Lower lobe of right lung (tissue), 2 donors: ENCODE measurements around the gene IL1F10. TPM values are rescaled to one million over a fixed set of nuclear protein-coding genes. Genes with fewer than 3 reads are reported as not detected.

ENCODE experiments used
- ATAC-seq, 2 donors: fragments of 200-7000 bp; cut with Tn5 transposase; one replicate each; pipeline ENCODE4 v1.9.1; 2020 to 2022; ENCODE audit warnings: mild to moderate bottlenecking in 2 of 2, moderate library complexity in 2 of 2
- DNase-seq: peaks from one replicate; pipeline ENCODE4 v3.0.0-alpha.2; 2020
- H3K27ac ChIP-seq: fragments of 200-600 bp; one replicate; pipeline ENCODE4 v1.8.0; 2022
- H3K27me3 ChIP-seq: fragments of 200-600 bp; one replicate; pipeline ENCODE4 v1.8.0; 2022; ENCODE audit warnings: low read depth
- H3K36me3 ChIP-seq: fragments of 200-600 bp; one replicate; pipeline ENCODE4 v1.8.0; 2022; ENCODE audit warnings: mild to moderate bottlenecking
- H3K4me1 ChIP-seq: fragments of 200-600 bp; one replicate; pipeline ENCODE4 v1.8.0; 2022
- H3K4me3 ChIP-seq: fragments of 200-600 bp; one replicate; pipeline ENCODE4 v1.8.0; 2022; ENCODE audit warnings: mild to moderate bottlenecking
- H3K9me3 ChIP-seq: fragments of 200-600 bp; one replicate; pipeline ENCODE4 v1.8.0; 2022
- CTCF ChIP-seq: fragments of 200-600 bp; IDR thresholded peaks from one replicate; pipeline ENCODE4 v1.8.0; 2022; ENCODE audit warnings: antibody characterized with exemption, mild to moderate bottlenecking
- intact Hi-C: fragments of 100-400 bp; cut with DNase I; formaldehyde crosslinking; loops from one replicate; pipeline ENCODE4 v1.11.0; 2022
- total RNA-seq: library from RNA; stranded (reverse); fragmentation: NEBNext Ultra II Directional; extraction: Animal tissue kit (Norgen Biotek cat#: 25700); gene quantifications from one replicate; pipeline ENCODE4 v1.2.1, GENCODE V29; 2021
- donor health status: DM: no; HTN: yes; CAD: no; lungs with severe emphysema.

Gene IL1F10
- total RNA-seq, 1 donor from 2014 or later: not detected

- intact Hi-C loops: no loop called here
- Histone ChIP-seq H3K27ac (no peak overlapping the region), H3K9me3 (no peaks in the 10 kb centered on the region), H3K4me1 (no peaks in the 10 kb centered on the region), H3K36me3 (no peaks in the 10 kb centered on the region), H3K4me3 (no peak overlapping the region), H3K27me3 (no peaks in the 10 kb centered on the region)
- TF ChIP-seq CTCF: no peak
- ATAC-seq (no peak), DNase-seq (no peak)
Measured at GRCh38 chr2:113098041-113098440, 30.3 kb downstream of the IL1F10 start.

- ATAC-seq (no peak), DNase-seq (no peak)
- H3K4me3 ChIP-seq: no peak overlapping the region
- no peak for TF ChIP-seq CTCF
- no peaks in the 10 kb centered on the region for H3K27me3 ChIP-seq
- no peaks in the 10 kb centered on the region for H3K4me1 ChIP-seq
- no peaks in the 10 kb centered on the region for H3K36me3 ChIP-seq
- intact Hi-C loops: no loop called here
- H3K9me3 ChIP-seq: no peaks in the 10 kb centered on the region
- no peak overlapping the region for H3K27ac ChIP-seq
Measured at GRCh38 chr2:113098532-113098931, 30.8 kb downstream of the IL1F10 start.

GRCh38 chr2:113102133-113102532, 34.4 kb downstream of the IL1F10 start:
- H3K27me3 ChIP-seq: no peaks in the 10 kb centered on the region
- TF ChIP-seq CTCF: no peak
- ATAC-seq (no peak), DNase-seq (no peak)
- H3K4me3 ChIP-seq: no peak overlapping the region
- no peaks in the 10 kb centered on the region for H3K9me3 ChIP-seq
- intact Hi-C loops: no loop called here
- H3K36me3 ChIP-seq: no peaks in the 10 kb centered on the region
- no peaks in the 10 kb centered on the region for H3K4me1 ChIP-seq
- no peak overlapping the region for H3K27ac ChIP-seq

- H3K4me1 ChIP-seq: no peaks in the 10 kb centered on the region
- no peak for ATAC-seq
- no peak for TF ChIP-seq CTCF
- H3K36me3 ChIP-seq: no peaks in the 10 kb centered on the region
- H3K4me3 ChIP-seq: no peak overlapping the region
- H3K9me3 ChIP-seq: no peaks in the 10 kb centered on the region
- no peak for DNase-seq
- intact Hi-C loops: no loop called here
- no peaks in the 10 kb centered on the region for H3K27me3 ChIP-seq
- H3K27ac ChIP-seq: no peak overlapping the region
Measured at GRCh38 chr2:113103277-113103676, 35.5 kb downstream of the IL1F10 start.

GRCh38 chr2:113104054-113104611, 36.4 kb downstream of the IL1F10 start:
- DNase-seq (no peak), ATAC-seq (peak in 1 of 2 donors; percentile 73)
- Histone ChIP-seq H3K27ac (no peak overlapping the region), H3K4me1 (no peaks in the 10 kb centered on the region), H3K4me3 (no peak overlapping the region), H3K36me3 (no peaks in the 10 kb centered on the region), H3K9me3 (no peaks in the 10 kb centered on the region), H3K27me3 (no peaks in the 10 kb centered on the region)
- no peak for TF ChIP-seq CTCF
- intact Hi-C loops: no loop called here
